ENCODE measurements around the gene INPP5D.

The INPP5D gene

DNA sequence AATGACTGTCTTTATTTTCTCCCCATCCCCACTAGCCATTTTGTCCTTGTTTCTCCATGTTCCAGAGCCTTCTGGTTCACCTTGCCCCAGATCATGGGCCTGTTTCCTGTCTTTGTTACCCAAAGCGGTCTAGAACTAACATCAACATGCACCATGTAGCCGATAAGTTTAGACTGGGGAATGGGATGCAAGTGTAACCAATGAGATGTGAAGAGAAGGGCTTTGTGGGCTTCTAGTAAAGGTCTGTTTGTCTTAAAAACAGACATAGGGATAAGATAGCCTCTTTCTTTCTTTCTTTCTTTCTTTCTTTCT lies 25.7 kb downstream of the INPP5D start:
- ATAC-seq, result no peak
- TF ChIP-seq TSHZ2 (CRISPR knock-in tag; IDR thresholded peaks at IDR 0.05), result no peak
- no peak for TF ChIP-seq CSDC2 (CRISPR knock-in tag; IDR thresholded peaks at IDR 0.05)
- no peak for TF ChIP-seq ARNTL (CRISPR knock-in tag; IDR thresholded peaks at IDR 0.05; ENCODE audit: borderline replicate concordance, low read depth)
- TF ChIP-seq, protein P1, sequence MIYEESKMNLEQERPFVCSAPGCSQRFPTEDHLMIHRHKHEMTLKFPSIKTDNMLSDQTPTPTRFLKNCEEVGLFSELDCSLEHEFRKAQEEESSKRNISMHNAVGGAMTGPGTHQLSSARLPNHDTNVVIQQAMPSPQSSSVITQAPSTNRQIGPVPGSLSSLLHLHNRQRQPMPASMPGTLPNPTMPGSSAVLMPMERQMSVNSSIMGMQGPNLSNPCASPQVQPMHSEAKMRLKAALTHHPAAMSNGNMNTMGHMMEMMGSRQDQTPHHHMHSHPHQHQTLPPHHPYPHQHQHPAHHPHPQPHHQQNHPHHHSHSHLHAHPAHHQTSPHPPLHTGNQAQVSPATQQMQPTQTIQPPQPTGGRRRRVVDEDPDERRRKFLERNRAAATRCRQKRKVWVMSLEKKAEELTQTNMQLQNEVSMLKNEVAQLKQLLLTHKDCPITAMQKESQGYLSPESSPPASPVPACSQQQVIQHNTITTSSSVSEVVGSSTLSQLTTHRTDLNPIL (CRISPR knock-in tag; IDR thresholded peaks at IDR 0.05; ENCODE audit: low read depth), result no peak
- no peak for TF ChIP-seq CSRNP3 (CRISPR knock-in tag; IDR thresholded peaks at IDR 0.05)
- no peak for TF ChIP-seq ZNF565 (CRISPR knock-in tag; conservative IDR thresholded peaks at IDR 0.05; ENCODE audit: low read depth)
- no peak for TF ChIP-seq PPARA (CRISPR knock-in tag; IDR thresholded peaks at IDR 0.05; ENCODE audit: borderline replicate concordance)
- no peak for TF ChIP-seq TCF4 (CRISPR knock-in tag; IDR thresholded peaks at IDR 0.05; ENCODE audit: borderline replicate concordance)

DNA sequence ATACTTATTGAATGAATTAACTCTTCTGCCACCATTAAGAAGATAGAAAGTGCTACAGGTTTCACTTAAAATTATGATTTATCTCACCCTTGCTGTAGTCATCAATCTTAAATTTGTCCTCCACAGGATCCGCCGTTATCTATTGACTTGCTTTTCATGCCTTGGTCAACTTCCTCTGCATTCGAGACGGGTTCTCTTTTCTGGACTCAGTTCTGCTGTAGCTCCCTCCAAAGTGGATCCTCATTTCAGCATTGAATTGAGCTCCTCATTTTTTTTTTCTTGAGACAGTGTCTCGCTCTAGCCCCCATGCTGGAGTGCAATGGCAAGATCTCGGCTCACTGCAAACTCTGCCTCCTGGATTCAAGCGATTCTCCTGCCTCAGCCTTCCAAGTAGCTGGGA lies 27.6 kb downstream of the INPP5D start:
- TF ChIP-seq TOX (CRISPR knock-in tag; IDR thresholded peaks at IDR 0.05; ENCODE audit: borderline replicate concordance) (no peak), ZNF8 (CRISPR knock-in tag; IDR thresholded peaks at IDR 0.05) (no peak), PATZ1 (CRISPR knock-in tag; IDR thresholded peaks at IDR 0.05; ENCODE audit: borderline replicate concordance) (no peak), ISL1 (CRISPR knock-in tag; IDR thresholded peaks at IDR 0.05) (no peak), TSHZ2 (CRISPR knock-in tag; IDR thresholded peaks at IDR 0.05) (no peak), ZC3H10 (CRISPR knock-in tag; IDR thresholded peaks at IDR 0.05) (no peak), ARNTL (CRISPR knock-in tag; IDR thresholded peaks at IDR 0.05; ENCODE audit: borderline replicate concordance, low read depth) (no peak), ESRRG (CRISPR knock-in tag; IDR thresholded peaks at IDR 0.05) (no peak), SNAI2 (CRISPR knock-in tag; IDR thresholded peaks at IDR 0.05) (no peak)
- no peak for ATAC-seq

DNA sequence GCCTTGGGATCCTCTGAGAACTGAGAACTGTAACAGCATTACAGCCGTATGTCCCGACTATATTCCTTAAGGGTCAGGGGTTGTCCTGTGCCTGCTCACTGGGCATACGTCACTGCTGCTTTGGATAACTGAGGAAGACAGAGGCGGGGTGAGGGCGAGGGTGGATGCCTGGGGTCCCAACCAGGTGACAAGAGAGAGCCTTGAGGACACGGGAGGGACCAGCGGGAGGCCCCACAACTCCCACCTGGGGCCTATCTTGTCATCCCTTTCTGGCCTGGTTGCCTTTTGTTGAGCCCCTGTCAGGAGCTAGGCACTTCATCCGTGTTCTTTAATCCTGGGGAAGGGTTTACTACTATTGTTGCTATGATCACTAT lies 28.8 kb downstream of the INPP5D start:
- no peak for ATAC-seq
- no peak for TF ChIP-seq ZFP3 (CRISPR knock-in tag; IDR thresholded peaks at IDR 0.05)
- TF ChIP-seq ZNF8 (CRISPR knock-in tag; IDR thresholded peaks at IDR 0.05), result no peak
- no peak for TF ChIP-seq TOX (CRISPR knock-in tag; IDR thresholded peaks at IDR 0.05; ENCODE audit: borderline replicate concordance)
- no peak for TF ChIP-seq PATZ1 (CRISPR knock-in tag; IDR thresholded peaks at IDR 0.05; ENCODE audit: borderline replicate concordance)
- TF ChIP-seq ARNTL (CRISPR knock-in tag; IDR thresholded peaks at IDR 0.05; ENCODE audit: borderline replicate concordance, low read depth), result no peak
- no peak for TF ChIP-seq ESRRG (CRISPR knock-in tag; IDR thresholded peaks at IDR 0.05)
- no peak for TF ChIP-seq ZFP30 (CRISPR knock-in tag; IDR thresholded peaks at IDR 0.05)
- no peak for TF ChIP-seq BACH2 (CRISPR knock-in tag; IDR thresholded peaks at IDR 0.05; ENCODE audit: borderline replicate concordance)
- TF ChIP-seq SNAI2 (CRISPR knock-in tag; IDR thresholded peaks at IDR 0.05), result no peak
- TF ChIP-seq, protein P1 (CRISPR knock-in tag; IDR thresholded peaks at IDR 0.05; ENCODE audit: low read depth), result no peak

Data from SK-N-SH treated with all-trans-retinoic acid at 6 μM for 48 hours (cell line).